ENCODE results near the gene MPPED1. TPM values are rescaled to one million over a fixed set of nuclear protein-coding genes. Genes with fewer than 3 reads are reported as not detected.

The MPPED1 gene
- total RNA-seq, 1 experiment from 2014 or later: 0.28 TPM

DNA sequence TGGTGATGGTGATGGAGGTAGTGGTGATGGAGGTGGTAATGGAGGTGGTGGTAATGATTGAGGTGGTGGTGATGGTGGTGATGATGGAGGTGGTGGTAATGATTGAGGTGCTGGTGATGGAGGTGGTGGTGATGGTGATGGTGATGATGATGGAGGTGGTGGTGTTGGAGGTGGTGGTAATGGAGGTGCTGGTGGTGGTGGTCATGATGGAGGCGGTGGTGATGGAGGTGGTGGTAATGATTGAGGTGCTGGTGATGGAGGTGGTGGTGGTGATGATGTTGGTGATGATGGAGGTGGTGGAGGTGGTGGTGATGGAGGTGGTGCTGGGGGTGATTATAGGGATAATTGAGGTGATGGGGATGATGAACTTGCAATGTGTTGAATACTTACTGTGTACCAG, 79.9 kb downstream of the MPPED1 start:
- Histone ChIP-seq H3K9ac (ENCODE audit: extremely low read depth, insufficient read length, low read length) (no peak overlapping the region), H3K4me1 (ENCODE audit: insufficient read depth, low read length) (no peaks in the 10 kb centered on the region), H3K79me1 (ENCODE audit: insufficient read depth, low read depth, low read length, poor library complexity, severe bottlenecking) (no peaks in the 10 kb centered on the region), H4K91ac (ENCODE audit: insufficient read length, low read depth, low read length) (no peak overlapping the region), H2AFZ (ENCODE audit: low read length) (no peak overlapping the region), H3K4me2 (ENCODE audit: insufficient read depth, insufficient read length, low read length) (no peak overlapping the region), H4K5ac (ENCODE audit: insufficient read length, low read depth, low read length) (no peak overlapping the region), H3K18ac (ENCODE audit: insufficient read length, low read depth, low read length) (no peak overlapping the region), H2BK20ac (ENCODE audit: low read depth, low read length, poor library complexity, severe bottlenecking) (no peak overlapping the region), H3K27me3 (ENCODE audit: insufficient read depth, low read length) (no peaks in the 10 kb centered on the region), H3K79me2 (ENCODE audit: insufficient read depth, low read length) (no peaks in the 10 kb centered on the region), H3K23me2 (ENCODE audit: insufficient read length, low read depth, low read length, poor library complexity, severe bottlenecking) (no peaks in the 10 kb centered on the region), H2BK12ac (ENCODE audit: insufficient read length, low read depth, low read length) (no peak overlapping the region), H3K4ac (ENCODE audit: low read depth, low read length) (no peak overlapping the region), H3K23ac (ENCODE audit: insufficient read length, low read depth, low read length) (no peak overlapping the region), H3T11ph (ENCODE audit: low read length) (no peak overlapping the region), H4K20me1 (ENCODE audit: control insufficient read depth, insufficient read depth, insufficient read length) (no peaks in the 10 kb centered on the region), H2AK5ac (ENCODE audit: insufficient read length, low read length) (no peak overlapping the region), H3K9me3 (ENCODE audit: control insufficient read depth, low read depth, low read length) (no peaks in the 10 kb centered on the region), H3K27ac (ENCODE audit: insufficient read length, low read depth, low read length) (no peak overlapping the region), H2BK5ac (ENCODE audit: insufficient read length, low read length) (no peak overlapping the region), H2BK120ac (ENCODE audit: low read depth, low read length, poor library complexity, severe bottlenecking) (no peak overlapping the region), H3K56ac (ENCODE audit: insufficient read length, low read depth, low read length) (no peak overlapping the region), H4K8ac (replicated peaks; ENCODE audit: insufficient read length, low read depth, low read length) (no peak overlapping the region), H3K14ac (ENCODE audit: insufficient read depth, low read length) (no peak overlapping the region), H2BK15ac (ENCODE audit: low read depth, low read length) (no peak overlapping the region)
- Mint-ChIP-seq H3K4me3 (no peak overlapping the region), H3K36me3 (ENCODE audit: insufficient read depth in 1 of 3, low read depth in 3 of 3) (peaks cover 0 to 11% (median 2%) of the 10 kb centered on the region in 3 experiments; a peak in 3 of 7 replicates), H3K4me1 (no peaks in the 10 kb centered on the region), H3K27ac (no peak overlapping the region), H3K9me3 (peaks cover 12 to 22% of the 10 kb centered on the region in 2 experiments), H3K27me3 (ENCODE audit: low read depth) (peaks cover 8% of the 10 kb centered on the region)
- DNase-seq: no peak
- WGBS (ENCODE audit: extremely low coverage, insufficient read length, low lambda C conversion rate): no CpG with 5 or more reads among the region's 1 CpG
- TF ChIP-seq, protein P1, sequence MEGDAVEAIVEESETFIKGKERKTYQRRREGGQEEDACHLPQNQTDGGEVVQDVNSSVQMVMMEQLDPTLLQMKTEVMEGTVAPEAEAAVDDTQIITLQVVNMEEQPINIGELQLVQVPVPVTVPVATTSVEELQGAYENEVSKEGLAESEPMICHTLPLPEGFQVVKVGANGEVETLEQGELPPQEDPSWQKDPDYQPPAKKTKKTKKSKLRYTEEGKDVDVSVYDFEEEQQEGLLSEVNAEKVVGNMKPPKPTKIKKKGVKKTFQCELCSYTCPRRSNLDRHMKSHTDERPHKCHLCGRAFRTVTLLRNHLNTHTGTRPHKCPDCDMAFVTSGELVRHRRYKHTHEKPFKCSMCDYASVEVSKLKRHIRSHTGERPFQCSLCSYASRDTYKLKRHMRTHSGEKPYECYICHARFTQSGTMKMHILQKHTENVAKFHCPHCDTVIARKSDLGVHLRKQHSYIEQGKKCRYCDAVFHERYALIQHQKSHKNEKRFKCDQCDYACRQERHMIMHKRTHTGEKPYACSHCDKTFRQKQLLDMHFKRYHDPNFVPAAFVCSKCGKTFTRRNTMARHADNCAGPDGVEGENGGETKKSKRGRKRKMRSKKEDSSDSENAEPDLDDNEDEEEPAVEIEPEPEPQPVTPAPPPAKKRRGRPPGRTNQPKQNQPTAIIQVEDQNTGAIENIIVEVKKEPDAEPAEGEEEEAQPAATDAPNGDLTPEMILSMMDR (conservative IDR thresholded peaks at IDR 0.05): no peak

Measured in H9 (cell line).